ENCODE data around the gene HLA-DPA1. TPM values are rescaled to one million over a fixed set of nuclear protein-coding genes. Genes with fewer than 3 reads are reported as not detected.

HLA-DPA1 gene
- total and polyA plus RNA-seq, 2 donors (not counting 1 experiment from before 2014, with no cell fraction given): 1.5 to 9.1 TPM

DNA sequence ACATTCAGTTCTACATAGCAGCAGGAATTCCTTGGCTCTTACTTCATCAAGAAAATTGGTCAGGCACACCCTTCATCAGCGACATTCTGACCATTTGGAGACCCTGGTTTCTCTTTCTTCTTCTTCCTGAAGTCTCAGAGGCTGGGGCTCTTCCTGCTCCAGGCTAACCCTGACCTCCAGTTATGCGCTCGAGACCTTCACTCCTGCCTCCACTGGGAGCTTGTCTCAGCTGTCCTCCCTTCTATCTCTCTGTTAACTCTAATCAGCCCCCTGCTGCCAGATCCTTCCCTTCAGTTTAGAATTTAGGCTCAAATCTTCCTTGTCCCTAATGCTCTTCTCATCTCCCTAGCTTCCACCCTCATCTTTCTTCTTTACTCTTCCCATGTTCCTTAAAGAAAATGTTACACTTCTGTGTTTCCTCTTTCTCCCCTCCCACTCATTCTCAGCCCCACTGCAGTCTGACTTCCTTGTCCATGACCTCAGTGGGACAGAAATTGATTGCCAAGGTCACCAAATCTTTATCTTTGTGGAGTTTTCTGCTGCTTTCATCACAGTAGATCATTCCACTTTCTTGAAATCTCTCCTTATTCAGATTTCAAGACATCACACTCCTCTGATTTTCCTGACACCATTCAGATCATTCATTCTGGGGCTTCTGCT is 55.6 kb downstream of the HLA-DPA1 start:
- Histone ChIP-seq H3K27ac (ENCODE audit: insufficient read depth, low read length) (no peak overlapping the region), H3K36me3 (ENCODE audit: control insufficient read depth, insufficient read depth, low read length) (no peaks in the 10 kb centered on the region), H3K9me3 (ENCODE audit: control insufficient read depth, insufficient read depth, low read depth, low read length) (no peaks in the 10 kb centered on the region), H3K9ac (ENCODE audit: insufficient read depth, low read length) (no peak overlapping the region), H3K4me1 (ENCODE audit: control insufficient read depth, extremely low read depth, insufficient read depth, low read length) (no peaks in the 10 kb centered on the region), H3K4me3 (replicated peaks in 1 of 4; ENCODE audit: control extremely low read depth in 1 of 4, insufficient read depth in 1 of 4, low read depth in 3 of 4, low read length in 4 of 4) (no peak overlapping the region), H3K4me2 (ENCODE audit: extremely low read depth, insufficient read depth, low read length) (no peak overlapping the region), H4K20me1 (ENCODE audit: control insufficient read depth, extremely low read depth, insufficient read depth, low read length) (no peaks in the 10 kb centered on the region), H3K27me3 (ENCODE audit: control insufficient read depth, insufficient read depth, low read length) (peaks cover 21% of the 10 kb centered on the region), H3K79me2 (ENCODE audit: control insufficient read depth, insufficient read depth, low read length) (no peaks in the 10 kb centered on the region), H2AFZ (ENCODE audit: low read length) (no peak overlapping the region)
- DNase-seq (ENCODE audit: low read depth in 2 of 2): no peak
- TF ChIP-seq, protein P1, sequence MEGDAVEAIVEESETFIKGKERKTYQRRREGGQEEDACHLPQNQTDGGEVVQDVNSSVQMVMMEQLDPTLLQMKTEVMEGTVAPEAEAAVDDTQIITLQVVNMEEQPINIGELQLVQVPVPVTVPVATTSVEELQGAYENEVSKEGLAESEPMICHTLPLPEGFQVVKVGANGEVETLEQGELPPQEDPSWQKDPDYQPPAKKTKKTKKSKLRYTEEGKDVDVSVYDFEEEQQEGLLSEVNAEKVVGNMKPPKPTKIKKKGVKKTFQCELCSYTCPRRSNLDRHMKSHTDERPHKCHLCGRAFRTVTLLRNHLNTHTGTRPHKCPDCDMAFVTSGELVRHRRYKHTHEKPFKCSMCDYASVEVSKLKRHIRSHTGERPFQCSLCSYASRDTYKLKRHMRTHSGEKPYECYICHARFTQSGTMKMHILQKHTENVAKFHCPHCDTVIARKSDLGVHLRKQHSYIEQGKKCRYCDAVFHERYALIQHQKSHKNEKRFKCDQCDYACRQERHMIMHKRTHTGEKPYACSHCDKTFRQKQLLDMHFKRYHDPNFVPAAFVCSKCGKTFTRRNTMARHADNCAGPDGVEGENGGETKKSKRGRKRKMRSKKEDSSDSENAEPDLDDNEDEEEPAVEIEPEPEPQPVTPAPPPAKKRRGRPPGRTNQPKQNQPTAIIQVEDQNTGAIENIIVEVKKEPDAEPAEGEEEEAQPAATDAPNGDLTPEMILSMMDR (conservative IDR thresholded peaks at IDR 0.05 in 1 of 2, IDR thresholded peaks at IDR 0.05 in 1 of 2; ENCODE audit: low read depth in 1 of 2, low read length in 2 of 2): no peak
- TF ChIP-seq EZH2 (IDR thresholded peaks at IDR 0.05; ENCODE audit: low read length, missing control alignments): no peak

DNA sequence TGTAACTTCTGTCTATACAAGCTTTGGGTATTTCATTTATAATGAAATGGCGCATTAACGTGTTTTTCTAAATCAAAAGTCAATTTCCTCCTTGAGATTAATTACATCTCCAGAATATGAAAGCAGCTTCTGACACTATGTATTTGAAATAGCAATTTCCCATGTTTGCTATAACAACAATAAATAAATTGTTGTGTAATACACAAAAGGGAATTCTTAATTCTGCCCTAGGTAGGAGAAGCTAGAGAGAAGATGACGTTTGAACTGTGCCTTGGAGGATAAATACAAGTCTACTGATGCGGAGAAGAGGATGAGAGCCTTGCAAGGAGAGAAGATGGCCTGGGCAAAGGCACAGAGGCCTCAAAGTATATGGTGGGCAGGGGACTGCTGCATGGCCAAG is 56.4 kb downstream of the HLA-DPA1 start:
- H4K20me1 ChIP-seq (ENCODE audit: control insufficient read depth, extremely low read depth, insufficient read depth, low read length): no peaks in the 10 kb centered on the region
- H3K36me3 ChIP-seq (ENCODE audit: control insufficient read depth, insufficient read depth, low read length): no peaks in the 10 kb centered on the region
- no peak overlapping the region for H3K4me3 ChIP-seq (replicated peaks in 1 of 4; ENCODE audit: control extremely low read depth in 1 of 4, insufficient read depth in 1 of 4, low read depth in 3 of 4, low read length in 4 of 4)
- H3K4me1 ChIP-seq (ENCODE audit: control insufficient read depth, extremely low read depth, insufficient read depth, low read length): no peaks in the 10 kb centered on the region
- no peak overlapping the region for H3K9ac ChIP-seq (ENCODE audit: insufficient read depth, low read length)
- TF ChIP-seq, protein P1 (conservative IDR thresholded peaks at IDR 0.05 in 1 of 2, IDR thresholded peaks at IDR 0.05 in 1 of 2; ENCODE audit: low read depth in 1 of 2, low read length in 2 of 2): no peak
- TF ChIP-seq EZH2 (IDR thresholded peaks at IDR 0.05; ENCODE audit: low read length, missing control alignments): no peak
- no peak for DNase-seq (ENCODE audit: low read depth in 2 of 2)
- no peak overlapping the region for H3K4me2 ChIP-seq (ENCODE audit: extremely low read depth, insufficient read depth, low read length)
- H3K27me3 ChIP-seq (ENCODE audit: control insufficient read depth, insufficient read depth, low read length): peaks cover 21% of the 10 kb centered on the region
- H3K79me2 ChIP-seq (ENCODE audit: control insufficient read depth, insufficient read depth, low read length): no peaks in the 10 kb centered on the region
- H3K27ac ChIP-seq (ENCODE audit: insufficient read depth, low read length): no peak overlapping the region
- H3K9me3 ChIP-seq (ENCODE audit: control insufficient read depth, insufficient read depth, low read depth, low read length): no peaks in the 10 kb centered on the region
- no peak overlapping the region for H2AFZ ChIP-seq (ENCODE audit: low read length)

DNA sequence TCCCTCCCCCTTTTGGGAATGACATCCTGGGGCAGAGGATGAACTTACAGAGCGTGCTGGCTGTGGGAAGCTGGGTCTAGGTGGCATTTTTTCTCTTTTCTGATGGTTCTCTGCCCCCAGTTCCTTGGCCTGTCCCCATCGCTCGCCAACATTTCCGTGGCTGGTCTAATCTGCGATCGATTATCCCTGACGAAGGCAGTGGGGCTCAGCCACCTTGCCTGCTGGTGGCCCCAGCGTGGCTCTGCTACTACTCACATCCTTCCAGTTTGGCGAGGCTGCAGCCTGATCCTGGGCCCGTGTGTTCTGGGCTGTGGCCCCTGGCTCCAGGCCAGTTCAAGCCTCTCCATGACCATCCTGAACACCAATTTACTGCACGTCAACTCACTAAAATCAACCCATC is 57.7 kb downstream of the HLA-DPA1 start:
- no peak overlapping the region for H2AFZ ChIP-seq (ENCODE audit: low read length)
- no peaks in the 10 kb centered on the region for H3K36me3 ChIP-seq (ENCODE audit: control insufficient read depth, insufficient read depth, low read length)
- H3K9me3 ChIP-seq (ENCODE audit: control insufficient read depth, insufficient read depth, low read depth, low read length): no peaks in the 10 kb centered on the region
- H3K4me3 ChIP-seq (replicated peaks in 1 of 4; ENCODE audit: control extremely low read depth in 1 of 4, insufficient read depth in 1 of 4, low read depth in 3 of 4, low read length in 4 of 4): no peak overlapping the region
- no peak overlapping the region for H3K9ac ChIP-seq (ENCODE audit: insufficient read depth, low read length)
- H3K27me3 ChIP-seq (ENCODE audit: control insufficient read depth, insufficient read depth, low read length): peaks cover 21% of the 10 kb centered on the region
- DNase-seq (ENCODE audit: low read depth in 2 of 2): no peak
- no peaks in the 10 kb centered on the region for H3K4me1 ChIP-seq (ENCODE audit: control insufficient read depth, extremely low read depth, insufficient read depth, low read length)
- TF ChIP-seq EZH2 (IDR thresholded peaks at IDR 0.05; ENCODE audit: low read length, missing control alignments): no peak
- TF ChIP-seq, protein P1 (conservative IDR thresholded peaks at IDR 0.05 in 1 of 2, IDR thresholded peaks at IDR 0.05 in 1 of 2; ENCODE audit: low read depth in 1 of 2, low read length in 2 of 2): no peak
- H3K4me2 ChIP-seq (ENCODE audit: extremely low read depth, insufficient read depth, low read length): no peak overlapping the region
- no peaks in the 10 kb centered on the region for H4K20me1 ChIP-seq (ENCODE audit: control insufficient read depth, extremely low read depth, insufficient read depth, low read length)
- no peaks in the 10 kb centered on the region for H3K79me2 ChIP-seq (ENCODE audit: control insufficient read depth, insufficient read depth, low read length)
- H3K27ac ChIP-seq (ENCODE audit: insufficient read depth, low read length): no peak overlapping the region
